ENCODE measurements around the gene ASPM.

- no peak for TF ChIP-seq POLR2A (IDR thresholded peaks at IDR 0.05)
- TF ChIP-seq CTCF (IDR thresholded peaks at IDR 0.05): no peak
These were observed 6.2 kb upstream of the ASPM start for GRCh38 chr1:197152662-197153061.

Data from prostate gland (tissue), 2 donors.